HepG2 (cell line): Measurements from ENCODE around the gene CST5. TPM values are rescaled to one million over a fixed set of nuclear protein-coding genes. Genes with fewer than 3 reads are reported as not detected.

Experiments used
- CREB1 ChIP-seq, 2 experiments: fragments of 450-650 bp in 1 of 2; IDR thresholded peaks; 2 replicates each; pipeline ENCODE4 v1.6.1; 2016 to 2017; ENCODE audit warnings: control low read depth in 1 of 2, mild to moderate bottlenecking in 1 of 2, missing compliant biosample characterization in 1 of 2, missing genetic modification characterization in 1 of 2
- EZH2 ChIP-seq: conservative IDR thresholded peaks from 2 replicates; pipeline ENCODE4 v1.6.1; 2012; ENCODE audit warnings: mild to moderate bottlenecking, low read depth, low read length, moderate library complexity
- FOXO4 ChIP-seq: sonication (generic); formaldehyde crosslinking; conservative IDR thresholded peaks from 2 replicates; pipeline ENCODE4 v1.8.1; 2023; ENCODE audit warnings: missing genetic modification reagents
- GZF1 ChIP-seq: sonication (generic); formaldehyde crosslinking; IDR thresholded peaks from 2 replicates; pipeline ENCODE4 v1.5.1; 2020; ENCODE audit warnings: mild to moderate bottlenecking, missing genetic modification reagents
- MIXL1 ChIP-seq: IDR thresholded peaks from 2 replicates; pipeline ENCODE4 v1.6.1; 2016
- MNT ChIP-seq: fragments of 450-650 bp; IDR thresholded peaks from 2 replicates; pipeline ENCODE4 v1.6.1; 2016
- MYC ChIP-seq: sonication (generic); formaldehyde crosslinking; IDR thresholded peaks from 2 replicates; pipeline ENCODE4 v1.9.0; 2021; ENCODE audit warnings: missing genetic modification reagents, borderline replicate concordance
- PLRG1 ChIP-seq: fragments of 450-650 bp; conservative IDR thresholded peaks from 2 replicates; pipeline ENCODE4 v1.6.1; 2016
- SALL1 ChIP-seq: sonication (generic); formaldehyde crosslinking; IDR thresholded peaks from 2 replicates; pipeline ENCODE4 v1.8.0; 2022; ENCODE audit warnings: mild to moderate bottlenecking, missing genetic modification reagents
- SMAD1 ChIP-seq: sonication (generic); formaldehyde crosslinking; IDR thresholded peaks from 2 replicates; pipeline ENCODE4 v1.4.0; 2020; ENCODE audit warnings: missing genetic modification reagents, low read depth, mild to moderate bottlenecking, borderline replicate concordance
- SP2 ChIP-seq: sonication (generic); formaldehyde crosslinking; IDR thresholded peaks from 2 replicates; pipeline ENCODE4 v1.5.1; 2020; ENCODE audit warnings: mild to moderate bottlenecking, missing genetic modification reagents
- TEAD2 ChIP-seq: sonication (generic); formaldehyde crosslinking; IDR thresholded peaks from 2 replicates; pipeline ENCODE4 v1.9.0; 2021; ENCODE audit warnings: missing genetic modification reagents
- TSC22D2 ChIP-seq: sonication (generic); formaldehyde crosslinking; IDR thresholded peaks from 2 replicates; pipeline ENCODE4 v1.5.1; 2020; ENCODE audit warnings: missing genetic modification reagents, mild to moderate bottlenecking, borderline replicate concordance
- XBP1 ChIP-seq: sonication (generic); formaldehyde crosslinking; IDR thresholded peaks from 2 replicates; pipeline ENCODE4 v1.5.0; 2020; ENCODE audit warnings: missing genetic modification reagents
- ZBED4 ChIP-seq: sonication (generic); formaldehyde crosslinking; IDR thresholded peaks from 2 replicates; pipeline ENCODE4 v1.4.0; 2020; ENCODE audit warnings: missing genetic modification reagents, borderline replicate concordance
- ZFP37 ChIP-seq: sonication (generic); formaldehyde crosslinking; IDR thresholded peaks from 2 replicates; pipeline ENCODE4 v1.4.0; 2020; ENCODE audit warnings: missing genetic modification reagents, borderline replicate concordance
- ZNF280B ChIP-seq: sonication (generic); formaldehyde crosslinking; IDR thresholded peaks from 2 replicates; pipeline ENCODE4 v1.5.0; 2020; ENCODE audit warnings: missing genetic modification reagents, mild to moderate bottlenecking, borderline replicate concordance
- ZNF446 ChIP-seq: sonication (generic); formaldehyde crosslinking; IDR thresholded peaks from 2 replicates; pipeline ENCODE4 v1.5.0; 2020; ENCODE audit warnings: mild to moderate bottlenecking, missing genetic modification reagents
- ZNF678 ChIP-seq: sonication (generic); formaldehyde crosslinking; IDR thresholded peaks from 2 replicates; pipeline ENCODE4 v1.4.0; 2020; ENCODE audit warnings: mild to moderate bottlenecking, missing genetic modification reagents
- ZNF724P ChIP-seq: sonication (generic); formaldehyde crosslinking; IDR thresholded peaks from 2 replicates; pipeline ENCODE4 v1.8.0; 2022; ENCODE audit warnings: missing genetic modification reagents, borderline replicate concordance
- ZNF768 ChIP-seq: sonication (generic); formaldehyde crosslinking; IDR thresholded peaks from 2 replicates; pipeline ENCODE4 v1.4.0; 2020; ENCODE audit warnings: missing genetic modification reagents
- ZSCAN25 ChIP-seq: sonication (generic); formaldehyde crosslinking; IDR thresholded peaks from 2 replicates; pipeline ENCODE4 v1.8.0; 2022; ENCODE audit warnings: mild to moderate bottlenecking, missing genetic modification reagents
- polyA plus RNA-seq, 8 experiments: library from polyadenylated mRNA; depleted of rRNA in 3 of 8; stranded (reverse) in 7 of 8; unstranded in 1 of 8; fragments of >200 nt; fragmentation: Illumina TruSeq in 4 of 8; extraction: Trizol in 4 of 8; gene quantifications; 2 replicates each; pipeline versions ENCODE4 v1.2.1 to v1.2.3, GENCODE V29; 2011 to 2016; ENCODE audit warnings: low read depth in 4 of 8, missing spikeins in 1 of 8, mixed read lengths in 1 of 8; ENCODE audit not compliant: insufficient read depth in 1 of 8
- total RNA-seq, 5 experiments: library from RNA; depleted of rRNA; stranded (reverse); fragments of >200 nt; fragmentation: Illumina TruSeq; extraction: Trizol; gene quantifications; 2 replicates each; pipeline ENCODE4 v1.2.3, GENCODE V29; 2016; ENCODE audit warnings: low read depth in 1 of 5

The CST5 gene
- total and polyA plus RNA-seq, 2 of the 13 experiments (the other 11 are each of a cell fraction or from before 2014, with no cell fraction given) = 0.16 TPM; not detected in 1

DNA sequence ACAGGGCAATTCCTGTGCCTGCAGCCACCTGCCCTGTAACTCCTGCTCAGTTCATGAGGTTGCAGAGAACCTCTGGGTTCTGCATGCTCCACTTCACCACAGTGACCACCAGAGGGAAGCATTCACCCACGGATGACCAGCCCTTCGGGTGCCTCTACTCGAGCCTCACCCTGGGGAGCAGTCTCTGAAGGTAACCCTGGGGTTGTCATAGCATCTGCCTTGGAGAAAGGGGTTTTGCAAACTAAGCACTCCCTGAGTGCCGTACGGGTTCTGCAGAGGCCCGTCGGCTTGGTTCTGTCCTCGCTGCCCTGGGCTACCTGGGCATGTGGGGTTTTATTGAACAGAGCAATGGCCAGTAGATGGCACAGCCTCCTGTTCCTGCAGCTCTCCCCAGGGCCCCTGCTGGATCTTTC lies 10.2 kb upstream of the CST5 start (continued):
- TF ChIP-seq ZNF768 (CRISPR knock-in tag) = 0 out of 2 replicates have a peak, but pooled peaks have one; percentile 38
- TF ChIP-seq SALL1 (CRISPR knock-in tag) = peak; percentile 75
- no peak for TF ChIP-seq FOXO4 (CRISPR knock-in tag)
- no peak for TF ChIP-seq MYC (CRISPR knock-in tag)
- no peak for TF ChIP-seq ZNF724P (CRISPR knock-in tag)
- TF ChIP-seq XBP1 (CRISPR knock-in tag) = 0 out of 2 replicates have a peak, but pooled peaks have one; percentile 41
- no peak for TF ChIP-seq SP2 (CRISPR knock-in tag)
- TF ChIP-seq CREB1 (IDR thresholded peaks at IDR 0.05) = no peak; the same call in 1 of the 2 replicates
- TF ChIP-seq CREB1 (CRISPR knock-in tag; IDR thresholded peaks at IDR 0.05) = no peak
- no peak for TF ChIP-seq PLRG1
- TF ChIP-seq TSC22D2 (CRISPR knock-in tag) = 0 out of 2 replicates have a peak, but pooled peaks have one; percentile 32
- peak; percentile 36; the same call in 1 of the 2 replicates for TF ChIP-seq ZFP37 (CRISPR knock-in tag)
- no peak for TF ChIP-seq ZNF678 (CRISPR knock-in tag)
- no peak for TF ChIP-seq GZF1 (CRISPR knock-in tag)
- 0 out of 2 replicates have a peak, but pooled peaks have one; percentile 42 for TF ChIP-seq SMAD1 (CRISPR knock-in tag)
- TF ChIP-seq TEAD2 (CRISPR knock-in tag) = no peak
- peak; percentile 46; the same call in 1 of the 2 replicates for TF ChIP-seq MIXL1
- TF ChIP-seq EZH2 = no peak
- TF ChIP-seq ZNF446 (CRISPR knock-in tag) = no peak
- TF ChIP-seq ZBED4 = no peak
- TF ChIP-seq ZNF280B (CRISPR knock-in tag) = 0 out of 2 replicates have a peak, but pooled peaks have one; percentile 42
- TF ChIP-seq ZSCAN25 = no peak
- no peak for TF ChIP-seq MNT
